ENCODE data around the gene CDKAL1.
"Not testable (repeated sequence)": the region's sequence is repeated elsewhere in the genome, so short reads cannot be mapped to it uniquely, and the experiment has no call there.

The CDKAL1 gene

GRCh38 chr6:20590476-20590875 lies 56.2 kb downstream of the CDKAL1 start:
- H3K4me1 ChIP-seq (ENCODE audit: control insufficient read depth, insufficient read depth, low read length, poor library complexity, severe bottlenecking); H3K27ac ChIP-seq (ENCODE audit: low read depth, low read length, severe bottlenecking); H3K36me3 ChIP-seq (ENCODE audit: control insufficient read depth, insufficient read depth, low read length); H3K9me3 ChIP-seq (ENCODE audit: control insufficient read depth, low read length); H3K4me3 ChIP-seq (ENCODE audit: extremely low read depth, insufficient read depth, low read length, poor library complexity, severe bottlenecking): not testable (repeated sequence)
- no CpG with 5 or more reads among the region's 3 CpGs for WGBS, 2 experiments (ENCODE audit: insufficient coverage in 2 of 2)

GRCh38 chr6:20594299-20594853 lies 60.1 kb downstream of the CDKAL1 start:
- H3K27ac ChIP-seq (ENCODE audit: low read depth, low read length, severe bottlenecking); H3K9me3 ChIP-seq (ENCODE audit: control insufficient read depth, low read length); H3K4me1 ChIP-seq (ENCODE audit: control insufficient read depth, insufficient read depth, low read length, poor library complexity, severe bottlenecking); H3K4me3 ChIP-seq (ENCODE audit: extremely low read depth, insufficient read depth, low read length, poor library complexity, severe bottlenecking): not testable (repeated sequence)
- 87 to 100% methylated on average over 4 to 5 of the region's 7 CpGs for WGBS, 2 experiments (ENCODE audit: insufficient coverage in 2 of 2)
- peaks cover 10% of the 10 kb centered on the region for H3K36me3 ChIP-seq (ENCODE audit: control insufficient read depth, insufficient read depth, low read length)

- WGBS, 2 experiments (ENCODE audit: insufficient coverage in 2 of 2): 74 to 100% methylated on average over 2 to 3 of the region's 3 CpGs
- Histone ChIP-seq H3K9me3 (ENCODE audit: control insufficient read depth, low read length) (no peaks in the 10 kb centered on the region), H3K4me1 (ENCODE audit: control insufficient read depth, insufficient read depth, low read length, poor library complexity, severe bottlenecking) (no peaks in the 10 kb centered on the region), H3K27ac (ENCODE audit: low read depth, low read length, severe bottlenecking) (no peak overlapping the region), H3K4me3 (ENCODE audit: extremely low read depth, insufficient read depth, low read length, poor library complexity, severe bottlenecking) (no peak overlapping the region), H3K36me3 (ENCODE audit: control insufficient read depth, insufficient read depth, low read length) (peaks cover 10% of the 10 kb centered on the region)
These were observed 65.2 kb downstream of the CDKAL1 start for GRCh38 chr6:20599302-20600051.

- peaks cover 5% of the 10 kb centered on the region for H3K4me1 ChIP-seq (ENCODE audit: control insufficient read depth, insufficient read depth, low read length, poor library complexity, severe bottlenecking)
- H3K4me3 ChIP-seq (ENCODE audit: extremely low read depth, insufficient read depth, low read length, poor library complexity, severe bottlenecking): no peak overlapping the region
- 85% methylated on average over 2 of the region's 3 CpGs; no CpG with 5 or more reads in 1 of the 2 experiments for WGBS, 2 experiments (ENCODE audit: insufficient coverage in 2 of 2)
- peaks cover 9% of the 10 kb centered on the region for H3K36me3 ChIP-seq (ENCODE audit: control insufficient read depth, insufficient read depth, low read length)
- no peak overlapping the region for H3K27ac ChIP-seq (ENCODE audit: low read depth, low read length, severe bottlenecking)
- H3K9me3 ChIP-seq (ENCODE audit: control insufficient read depth, low read length): no peaks in the 10 kb centered on the region
These were observed 66.6 kb downstream of the CDKAL1 start for GRCh38 chr6:20600831-20601230.

- Histone ChIP-seq H3K9me3 (ENCODE audit: control insufficient read depth, low read length) (no peaks in the 10 kb centered on the region), H3K27ac (ENCODE audit: low read depth, low read length, severe bottlenecking) (no peak overlapping the region), H3K4me1 (ENCODE audit: control insufficient read depth, insufficient read depth, low read length, poor library complexity, severe bottlenecking) (peaks cover 5% of the 10 kb centered on the region), H3K36me3 (ENCODE audit: control insufficient read depth, insufficient read depth, low read length) (no peaks in the 10 kb centered on the region), H3K4me3 (ENCODE audit: extremely low read depth, insufficient read depth, low read length, poor library complexity, severe bottlenecking) (no peak overlapping the region)
These were observed 69.9 kb downstream of the CDKAL1 start for GRCh38 chr6:20604159-20604558.

GRCh38 chr6:20605061-20605460 lies 70.8 kb downstream of the CDKAL1 start:
- no CpG with 5 or more reads among the region's 1 CpG for WGBS, 2 experiments (ENCODE audit: insufficient coverage in 2 of 2)
- peaks cover 5% of the 10 kb centered on the region for H3K4me1 ChIP-seq (ENCODE audit: control insufficient read depth, insufficient read depth, low read length, poor library complexity, severe bottlenecking)

GRCh38 chr6:20605581-20605980 lies 71.3 kb downstream of the CDKAL1 start:
- 65 to 92% methylated on average over 3 of the region's 3 CpGs for WGBS, 2 experiments (ENCODE audit: insufficient coverage in 2 of 2)
- no peak overlapping the region for H3K27ac ChIP-seq (ENCODE audit: low read depth, low read length, severe bottlenecking)
- no peaks in the 10 kb centered on the region for H3K9me3 ChIP-seq (ENCODE audit: control insufficient read depth, low read length)
- H3K36me3 ChIP-seq (ENCODE audit: control insufficient read depth, insufficient read depth, low read length): no peaks in the 10 kb centered on the region
- H3K4me3 ChIP-seq (ENCODE audit: extremely low read depth, insufficient read depth, low read length, poor library complexity, severe bottlenecking): no peak overlapping the region
- H3K4me1 ChIP-seq (ENCODE audit: control insufficient read depth, insufficient read depth, low read length, poor library complexity, severe bottlenecking): peaks cover 5% of the 10 kb centered on the region

More at GRCh38 chr6:20605061-20605460, 70.8 kb downstream of the CDKAL1 start:
- Histone ChIP-seq H3K27ac (ENCODE audit: low read depth, low read length, severe bottlenecking) (no peak overlapping the region), H3K36me3 (ENCODE audit: control insufficient read depth, insufficient read depth, low read length) (no peaks in the 10 kb centered on the region), H3K9me3 (ENCODE audit: control insufficient read depth, low read length) (no peaks in the 10 kb centered on the region), H3K4me3 (ENCODE audit: extremely low read depth, insufficient read depth, low read length, poor library complexity, severe bottlenecking) (no peak overlapping the region)

GRCh38 chr6:20606831-20607230 lies 72.6 kb downstream of the CDKAL1 start:
- Histone ChIP-seq H3K9me3 (ENCODE audit: control insufficient read depth, low read length) (no peaks in the 10 kb centered on the region), H3K4me1 (ENCODE audit: control insufficient read depth, insufficient read depth, low read length, poor library complexity, severe bottlenecking) (peaks cover 5% of the 10 kb centered on the region), H3K27ac (ENCODE audit: low read depth, low read length, severe bottlenecking) (no peak overlapping the region), H3K36me3 (ENCODE audit: control insufficient read depth, insufficient read depth, low read length) (no peaks in the 10 kb centered on the region), H3K4me3 (ENCODE audit: extremely low read depth, insufficient read depth, low read length, poor library complexity, severe bottlenecking) (no peak overlapping the region)
- 100% methylated on average over 1 of the region's 1 CpG; no CpG with 5 or more reads in 1 of the 2 experiments for WGBS, 2 experiments (ENCODE audit: insufficient coverage in 2 of 2)

- 88 to 89% methylated on average over 2 of the region's 4 CpGs for WGBS, 2 experiments (ENCODE audit: insufficient coverage in 2 of 2)
- no peaks in the 10 kb centered on the region for H3K9me3 ChIP-seq (ENCODE audit: control insufficient read depth, low read length)
- H3K36me3 ChIP-seq (ENCODE audit: control insufficient read depth, insufficient read depth, low read length): no peaks in the 10 kb centered on the region
- no peak overlapping the region for H3K4me3 ChIP-seq (ENCODE audit: extremely low read depth, insufficient read depth, low read length, poor library complexity, severe bottlenecking)
- H3K27ac ChIP-seq (ENCODE audit: low read depth, low read length, severe bottlenecking): no peak overlapping the region
- H3K4me1 ChIP-seq (ENCODE audit: control insufficient read depth, insufficient read depth, low read length, poor library complexity, severe bottlenecking): peaks cover 5% of the 10 kb centered on the region
These were observed 74.1 kb downstream of the CDKAL1 start for GRCh38 chr6:20608356-20608755.

- H3K9me3 ChIP-seq (ENCODE audit: control insufficient read depth, low read length): no peaks in the 10 kb centered on the region
- no peak overlapping the region for H3K27ac ChIP-seq (ENCODE audit: low read depth, low read length, severe bottlenecking)
- H3K36me3 ChIP-seq (ENCODE audit: control insufficient read depth, insufficient read depth, low read length): no peaks in the 10 kb centered on the region
- 84 to 100% methylated on average over 1 to 2 of the region's 2 CpGs for WGBS, 2 experiments (ENCODE audit: insufficient coverage in 2 of 2)
- H3K4me3 ChIP-seq (ENCODE audit: extremely low read depth, insufficient read depth, low read length, poor library complexity, severe bottlenecking): no peak overlapping the region
- peaks cover 5% of the 10 kb centered on the region for H3K4me1 ChIP-seq (ENCODE audit: control insufficient read depth, insufficient read depth, low read length, poor library complexity, severe bottlenecking)
These were observed 74.6 kb downstream of the CDKAL1 start for GRCh38 chr6:20608905-20609304.

- WGBS, 2 experiments (ENCODE audit: insufficient coverage in 2 of 2): 100% methylated on average over 1 of the region's 2 CpGs
- not testable (repeated sequence) for H3K9me3 ChIP-seq (ENCODE audit: control insufficient read depth, low read length); H3K4me1 ChIP-seq (ENCODE audit: control insufficient read depth, insufficient read depth, low read length, poor library complexity, severe bottlenecking); H3K4me3 ChIP-seq (ENCODE audit: extremely low read depth, insufficient read depth, low read length, poor library complexity, severe bottlenecking); H3K36me3 ChIP-seq (ENCODE audit: control insufficient read depth, insufficient read depth, low read length); H3K27ac ChIP-seq (ENCODE audit: low read depth, low read length, severe bottlenecking)
These were observed 75.7 kb downstream of the CDKAL1 start for GRCh38 chr6:20609924-20610323.
